ENCODE measurements around the gene CD83. TPM values are rescaled to one million over a fixed set of nuclear protein-coding genes. Genes with fewer than 3 reads are reported as not detected.

CD83 gene
- total and polyA plus RNA-seq, 2 of the 4 experiments (the other 2 are of a cell fraction): 2.0 to 2.5 TPM

DNA sequence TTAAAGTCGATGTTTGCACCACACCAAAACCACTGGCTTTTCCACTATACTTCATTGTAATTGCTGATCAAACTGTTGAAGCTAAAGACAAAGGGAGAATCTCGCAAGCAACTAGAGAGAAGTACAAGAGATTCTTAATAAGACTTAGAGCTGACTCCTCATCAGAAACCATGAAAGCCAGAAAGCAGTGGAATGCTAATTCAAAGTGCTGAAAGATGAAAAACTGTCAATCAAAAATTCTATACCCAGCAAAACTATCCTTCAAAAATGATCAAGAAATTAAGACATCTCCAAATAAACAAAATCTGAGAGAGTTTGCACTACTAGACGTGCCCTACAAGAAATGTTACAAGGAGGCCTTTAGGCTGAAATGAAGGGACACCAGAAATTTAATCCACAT, 52.6 kb downstream of the CD83 start:
- no peak overlapping the region for H4K5ac ChIP-seq (ENCODE audit: low read depth, low read length)
- H3K4me1 ChIP-seq (ENCODE audit: control insufficient read depth, insufficient read depth, low read length): no peaks in the 10 kb centered on the region
- H2AFZ ChIP-seq (replicated peaks; ENCODE audit: low read length, poor library complexity): no peak overlapping the region
- H3K9me3 ChIP-seq (ENCODE audit: control insufficient read depth, insufficient read depth, low read length): peaks cover 15% of the 10 kb centered on the region
- no peak overlapping the region for H2AK5ac ChIP-seq (ENCODE audit: low read depth, low read length)
- ATAC-seq (ENCODE audit: low read depth) (no peak), DNase-seq (no peak)
- H3K4me2 ChIP-seq (ENCODE audit: low read depth, low read length): no peak overlapping the region
- H3K14ac ChIP-seq (replicated peaks; ENCODE audit: low read depth, low read length): no peak overlapping the region
- POLR2A ChIA-PET (ENCODE audit: unreplicated experiment): no interaction called here
- no peak overlapping the region for H2BK5ac ChIP-seq (ENCODE audit: low read depth, low read length, poor library complexity, severe bottlenecking)
- intact Hi-C loops (cut with micrococcal nuclease) (no loop called here), dilution Hi-C loops (cut with HindIII; ENCODE audit: low sequenced_read_pairs, unreplicated experiment) (no loop called here), in situ Hi-C loops (cut with MboI; ENCODE audit: low sequenced_read_pairs) (no loop called here)
- H3K9ac ChIP-seq (ENCODE audit: low read depth, low read length): no peak overlapping the region
- no peak overlapping the region for H3K56ac ChIP-seq (ENCODE audit: extremely low read depth, insufficient read depth, low read length)
- H2BK15ac ChIP-seq (ENCODE audit: low read depth, low read length): no peak overlapping the region
- H4K20me1 ChIP-seq (ENCODE audit: insufficient read depth, low read length): no peaks in the 10 kb centered on the region
- H2BK20ac ChIP-seq (ENCODE audit: low read depth, low read length): no peak overlapping the region
- TF ChIP-seq, protein P1, sequence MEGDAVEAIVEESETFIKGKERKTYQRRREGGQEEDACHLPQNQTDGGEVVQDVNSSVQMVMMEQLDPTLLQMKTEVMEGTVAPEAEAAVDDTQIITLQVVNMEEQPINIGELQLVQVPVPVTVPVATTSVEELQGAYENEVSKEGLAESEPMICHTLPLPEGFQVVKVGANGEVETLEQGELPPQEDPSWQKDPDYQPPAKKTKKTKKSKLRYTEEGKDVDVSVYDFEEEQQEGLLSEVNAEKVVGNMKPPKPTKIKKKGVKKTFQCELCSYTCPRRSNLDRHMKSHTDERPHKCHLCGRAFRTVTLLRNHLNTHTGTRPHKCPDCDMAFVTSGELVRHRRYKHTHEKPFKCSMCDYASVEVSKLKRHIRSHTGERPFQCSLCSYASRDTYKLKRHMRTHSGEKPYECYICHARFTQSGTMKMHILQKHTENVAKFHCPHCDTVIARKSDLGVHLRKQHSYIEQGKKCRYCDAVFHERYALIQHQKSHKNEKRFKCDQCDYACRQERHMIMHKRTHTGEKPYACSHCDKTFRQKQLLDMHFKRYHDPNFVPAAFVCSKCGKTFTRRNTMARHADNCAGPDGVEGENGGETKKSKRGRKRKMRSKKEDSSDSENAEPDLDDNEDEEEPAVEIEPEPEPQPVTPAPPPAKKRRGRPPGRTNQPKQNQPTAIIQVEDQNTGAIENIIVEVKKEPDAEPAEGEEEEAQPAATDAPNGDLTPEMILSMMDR (conservative IDR thresholded peaks at IDR 0.05; ENCODE audit: low read depth, low read length): no peak
- no peak for TF ChIP-seq MAFK (IDR thresholded peaks at IDR 0.05; ENCODE audit: low read depth, low read length)
- TF ChIP-seq NFE2L2 (IDR thresholded peaks at IDR 0.05; ENCODE audit: low read depth, low read length): no peak
- no peak for TF ChIP-seq MXI1 (IDR thresholded peaks at IDR 0.05; ENCODE audit: borderline replicate concordance, low read depth, low read length)
- TF ChIP-seq SMC3 (IDR thresholded peaks at IDR 0.05; ENCODE audit: low read depth, low read length): no peak
- no peak for TF ChIP-seq CEBPB (IDR thresholded peaks at IDR 0.05; ENCODE audit: low read depth, low read length)
- TF ChIP-seq, protein P2, sequence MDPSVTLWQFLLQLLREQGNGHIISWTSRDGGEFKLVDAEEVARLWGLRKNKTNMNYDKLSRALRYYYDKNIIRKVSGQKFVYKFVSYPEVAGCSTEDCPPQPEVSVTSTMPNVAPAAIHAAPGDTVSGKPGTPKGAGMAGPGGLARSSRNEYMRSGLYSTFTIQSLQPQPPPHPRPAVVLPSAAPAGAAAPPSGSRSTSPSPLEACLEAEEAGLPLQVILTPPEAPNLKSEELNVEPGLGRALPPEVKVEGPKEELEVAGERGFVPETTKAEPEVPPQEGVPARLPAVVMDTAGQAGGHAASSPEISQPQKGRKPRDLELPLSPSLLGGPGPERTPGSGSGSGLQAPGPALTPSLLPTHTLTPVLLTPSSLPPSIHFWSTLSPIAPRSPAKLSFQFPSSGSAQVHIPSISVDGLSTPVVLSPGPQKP (IDR thresholded peaks at IDR 0.05; ENCODE audit: borderline replicate concordance, low read depth, low read length): no peak
- TF ChIP-seq RAD21 (IDR thresholded peaks at IDR 0.05; ENCODE audit: low read length): no peak
- TF ChIP-seq CHD1 (IDR thresholded peaks at IDR 0.05; ENCODE audit: low read depth, low read length): no peak
- TF ChIP-seq MAZ (IDR thresholded peaks at IDR 0.05; ENCODE audit: borderline replicate concordance, low read depth, low read length): no peak
- TF ChIP-seq, protein P3, sequence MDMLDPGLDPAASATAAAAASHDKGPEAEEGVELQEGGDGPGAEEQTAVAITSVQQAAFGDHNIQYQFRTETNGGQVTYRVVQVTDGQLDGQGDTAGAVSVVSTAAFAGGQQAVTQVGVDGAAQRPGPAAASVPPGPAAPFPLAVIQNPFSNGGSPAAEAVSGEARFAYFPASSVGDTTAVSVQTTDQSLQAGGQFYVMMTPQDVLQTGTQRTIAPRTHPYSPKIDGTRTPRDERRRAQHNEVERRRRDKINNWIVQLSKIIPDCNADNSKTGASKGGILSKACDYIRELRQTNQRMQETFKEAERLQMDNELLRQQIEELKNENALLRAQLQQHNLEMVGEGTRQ (IDR thresholded peaks at IDR 0.05; ENCODE audit: low read depth, low read length): no peak
- no peak for TF ChIP-seq RFX5 (IDR thresholded peaks at IDR 0.05; ENCODE audit: low read depth, low read length)
- no peak for TF ChIP-seq FOS (IDR thresholded peaks at IDR 0.05; ENCODE audit: low read depth, low read length)
- TF ChIP-seq POLR2A (IDR thresholded peaks at IDR 0.05; ENCODE audit: low read depth, low read length): no peak
- TF ChIP-seq BHLHE40 (IDR thresholded peaks at IDR 0.05; ENCODE audit: low read depth, low read length): no peak
- no peak for TF ChIP-seq RCOR1 (IDR thresholded peaks at IDR 0.05; ENCODE audit: insufficient replicate concordance, low read length)
- no peak overlapping the region for H4K8ac ChIP-seq (ENCODE audit: low read depth in 2 of 2, low read length in 2 of 2)
- no peak overlapping the region for H3K23ac ChIP-seq (ENCODE audit: low read depth, low read length)
- H3K79me1 ChIP-seq (ENCODE audit: low read depth in 1 of 2, low read length in 2 of 2): no peaks in the 10 kb centered on the region
- CTCF ChIA-PET: interaction anchor here (0.7 kb wide), 1 partner anchor 25 kb away, joined by 4 read pairs; no protein-coding TSS in a partner anchor
- H3K27me3 ChIP-seq (ENCODE audit: control insufficient read depth, insufficient read depth, low read length): peaks cover 14% of the 10 kb centered on the region
- no peak overlapping the region for H2BK120ac ChIP-seq (ENCODE audit: low read depth, low read length)
- no peak overlapping the region for H3K18ac ChIP-seq (ENCODE audit: low read depth, low read length)
- H3K27ac ChIP-seq (ENCODE audit: insufficient read depth, low read length): no peak overlapping the region
- no peak overlapping the region for H4K91ac ChIP-seq (ENCODE audit: insufficient read depth, low read depth, low read length)
- H3K4me3 ChIP-seq (ENCODE audit: insufficient read depth, low read depth, low read length): no peak overlapping the region
- H2AK9ac ChIP-seq (replicated peaks; ENCODE audit: low read depth, low read length, poor library complexity): no peak overlapping the region
- no peak overlapping the region for H3K4ac ChIP-seq (ENCODE audit: low read depth, low read length)
- H3K9me1 ChIP-seq (ENCODE audit: insufficient read depth, low read length): no peaks in the 10 kb centered on the region
- no CpG with 5 or more reads among the region's 3 CpGs for WGBS, 2 experiments (ENCODE audit: extremely low coverage in 2 of 2, insufficient read length in 1 of 2)
- no peaks in the 10 kb centered on the region for H3K36me3 ChIP-seq (ENCODE audit: control insufficient read depth, insufficient read depth, low read length)
- BruUV-seq (replicated peaks): no TSS peak

All from IMR-90 (cell line).